Transverse colon (tissue), 4 donors: Measurements from ENCODE around the gene CFHR4. TPM values are rescaled to one million over a fixed set of nuclear protein-coding genes. Genes with fewer than 3 reads are reported as not detected.
"Not testable (repeated sequence)": the region's sequence is repeated elsewhere in the genome, so short reads cannot be mapped to it uniquely, and the experiment has no call there.

Experiments
- DNase-seq: peaks from one replicate; pipeline ENCODE4 v3.0.0-alpha.2; 2019
- H3K27ac ChIP-seq, 4 donors: fragments of 200-600 bp; sonication (generic); 2 replicates each; pipeline ENCODE4 v1.5.1; 2016 to 2018; ENCODE audit warnings: inconsistent platforms in 4 of 4
- H3K27me3 ChIP-seq: fragments of 200-600 bp; sonication (generic); 2 replicates; pipeline ENCODE4 v1.5.1; 2017; ENCODE audit warnings: inconsistent platforms
- H3K36me3 ChIP-seq, 4 donors: fragments of 200-600 bp; sonication (generic); 2 replicates each; pipeline ENCODE4 v1.5.1; 2017 to 2019; ENCODE audit warnings: inconsistent platforms in 4 of 4
- H3K4me1 ChIP-seq, 4 donors: fragments of 200-600 bp; sonication (generic); 2 replicates each; pipeline ENCODE4 v1.5.1; 2017 to 2020; ENCODE audit warnings: inconsistent platforms in 4 of 4
- H3K4me3 ChIP-seq, 4 donors: fragments of 200-600 bp; sonication (generic); 1 replicate in 1 of 4; 2 replicates in 3 of 4; pipeline versions ENCODE4 v1.5.1 to v1.6.1; 2017 to 2019; ENCODE audit warnings: inconsistent platforms in 4 of 4
- H3K9me3 ChIP-seq, 2 donors: fragments of 200-600 bp; sonication (generic); 2 replicates each; pipeline ENCODE4 v1.5.1; 2017 to 2019; ENCODE audit warnings: inconsistent platforms in 2 of 2
- EP300 ChIP-seq: sonication (generic); formaldehyde crosslinking; IDR thresholded peaks from one replicate; pipeline ENCODE4 v1.6.1; 2017; ENCODE audit warnings: antibody characterized with exemption, low read depth
- POLR2A ChIP-seq: fragments of 450-650 bp; IDR thresholded peaks from one replicate; pipeline ENCODE4 v1.6.1; 2016; ENCODE audit warnings: antibody characterized with exemption, mild to moderate bottlenecking, moderate library complexity
- POLR2AphosphoS5 ChIP-seq, 3 donors: sonication (generic); formaldehyde crosslinking; IDR thresholded peaks; one replicate each; pipeline ENCODE4 v1.6.1; 2016; ENCODE audit warnings: antibody characterized with exemption in 3 of 3
- WGBS, 2 donors: methylation state at CpG; one replicate each; pipeline ENCODE4 v1.1.5; 2018; ENCODE audit warnings: low coverage in 1 of 2; 5-methylcytosine and 5-hydroxymethylcytosine counted together
- in situ Hi-C, 4 donors: fragments of 200-750 bp; cut with MboI; loops; one replicate each; pipeline versions ENCODE4 v1.15.0 to v1.15.1; 2017; ENCODE audit warnings: low sequenced_read_pairs in 3 of 4, low pct_ligation_motif_present in 1 of 4, low pct_unique_long_range_greater_than_20kb in 1 of 4
- intact Hi-C: fragments of 100-400 bp; cut with DNase I; formaldehyde crosslinking; loops from one replicate; pipeline ENCODE4 v1.15.1; 2023; ENCODE audit warnings: low total_unique reads
- total RNA-seq, 4 donors: library from RNA; depleted of rRNA; stranded (reverse); fragments of >200 nt; gene quantifications; one replicate each; pipeline ENCODE4 v1.1.0, GENCODE V29; 2016
- TF ChIP-seq, protein P1 (sequence below), 5 experiments: fragments of 200-600 bp in 3 of 5; fragments of 450-650 bp in 2 of 5; sonication (generic) in 3 of 5; IDR thresholded peaks; 1 replicate in 2 of 5; 2 replicates in 3 of 5; pipeline ENCODE4 v1.5.1; 2016 to 2017; ENCODE audit warnings: antibody characterized with exemption in 5 of 5, inconsistent platforms in 3 of 5, mild to moderate bottlenecking in 2 of 5, moderate library complexity in 1 of 5

CFHR4 gene
- total RNA-seq, 4 donors from 2014 or later: not detected

DNA sequence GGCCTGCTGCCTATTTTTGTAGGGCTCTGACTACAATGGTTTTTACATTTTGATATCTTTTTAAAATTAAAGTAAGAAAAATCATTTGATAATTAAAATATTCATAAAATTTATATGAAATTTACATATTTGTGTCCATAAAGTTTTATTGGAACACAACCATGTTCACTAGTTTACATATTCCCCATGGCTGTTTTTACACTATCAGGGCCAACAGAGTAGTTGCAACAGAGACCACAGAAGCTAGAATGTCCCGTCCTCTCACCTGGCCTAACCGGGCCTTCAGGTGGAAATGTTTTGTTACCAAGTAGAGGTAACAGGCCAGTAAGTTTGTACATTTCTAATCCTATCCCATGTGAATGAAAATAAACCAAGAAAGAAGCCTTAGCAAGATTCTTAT lies 45.0 kb downstream of the CFHR4 start:
- H3K4me3 ChIP-seq, H3K27ac ChIP-seq, intact Hi-C loops, H3K4me1 ChIP-seq, H3K9me3 ChIP-seq, H3K27me3 ChIP-seq, DNase-seq, H3K36me3 ChIP-seq, in situ Hi-C loops: not testable (repeated sequence)
- WGBS, 2 donors: 71 to 93% methylated on average over 2 of the region's 2 CpGs

DNA sequence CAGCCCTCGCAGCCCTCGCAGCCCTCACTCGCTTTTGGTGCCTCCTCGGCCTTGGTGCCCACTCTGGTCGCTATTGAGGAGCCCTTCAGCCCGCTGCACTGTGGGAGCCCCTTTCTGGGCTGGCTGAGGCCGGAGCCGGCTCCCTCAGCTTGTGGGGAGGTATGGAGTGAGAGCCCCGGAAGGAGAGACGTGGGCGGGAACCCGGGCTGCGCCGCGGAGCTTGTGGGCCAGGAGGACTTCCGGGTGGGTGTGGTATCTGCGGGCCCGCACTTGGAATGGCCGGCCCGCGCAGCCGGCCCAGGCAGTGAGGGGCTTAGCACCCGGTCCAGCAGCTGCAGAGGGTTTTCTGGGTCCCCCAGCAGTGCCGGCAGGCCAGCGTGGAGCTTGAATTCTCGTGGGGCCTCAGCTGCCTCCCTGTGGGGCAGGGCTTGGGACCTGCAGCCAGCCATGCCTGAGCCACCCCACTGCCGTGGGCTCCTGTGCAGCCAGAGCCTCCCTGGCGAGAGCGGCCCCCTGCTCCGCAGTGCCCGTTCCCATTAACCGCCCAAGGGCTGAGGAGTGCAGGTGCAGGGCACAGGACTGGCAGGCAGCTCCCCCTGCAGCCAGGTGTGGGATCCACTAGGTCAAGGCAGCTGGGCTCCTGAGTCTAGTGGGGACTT lies 45.8 kb downstream of the CFHR4 start:
- Histone ChIP-seq H3K36me3 (no peaks in the 10 kb centered on the region), H3K27ac (no peak overlapping the region), H3K9me3 (no peaks in the 10 kb centered on the region), H3K27me3 (no peaks in the 10 kb centered on the region), H3K4me1 (no peaks in the 10 kb centered on the region), H3K4me3 (no peak overlapping the region)
- intact Hi-C loops (no loop called here), in situ Hi-C loops (no loop called here)
- no peak for DNase-seq
- WGBS, 2 donors: 82 to 86% methylated on average over 4 to 17 of the region's 32 CpGs
- TF ChIP-seq, protein P1, sequence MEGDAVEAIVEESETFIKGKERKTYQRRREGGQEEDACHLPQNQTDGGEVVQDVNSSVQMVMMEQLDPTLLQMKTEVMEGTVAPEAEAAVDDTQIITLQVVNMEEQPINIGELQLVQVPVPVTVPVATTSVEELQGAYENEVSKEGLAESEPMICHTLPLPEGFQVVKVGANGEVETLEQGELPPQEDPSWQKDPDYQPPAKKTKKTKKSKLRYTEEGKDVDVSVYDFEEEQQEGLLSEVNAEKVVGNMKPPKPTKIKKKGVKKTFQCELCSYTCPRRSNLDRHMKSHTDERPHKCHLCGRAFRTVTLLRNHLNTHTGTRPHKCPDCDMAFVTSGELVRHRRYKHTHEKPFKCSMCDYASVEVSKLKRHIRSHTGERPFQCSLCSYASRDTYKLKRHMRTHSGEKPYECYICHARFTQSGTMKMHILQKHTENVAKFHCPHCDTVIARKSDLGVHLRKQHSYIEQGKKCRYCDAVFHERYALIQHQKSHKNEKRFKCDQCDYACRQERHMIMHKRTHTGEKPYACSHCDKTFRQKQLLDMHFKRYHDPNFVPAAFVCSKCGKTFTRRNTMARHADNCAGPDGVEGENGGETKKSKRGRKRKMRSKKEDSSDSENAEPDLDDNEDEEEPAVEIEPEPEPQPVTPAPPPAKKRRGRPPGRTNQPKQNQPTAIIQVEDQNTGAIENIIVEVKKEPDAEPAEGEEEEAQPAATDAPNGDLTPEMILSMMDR (IDR thresholded peaks at IDR 0.05): no peak
- TF ChIP-seq EP300 (no peak), POLR2AphosphoS5 (IDR thresholded peaks at IDR 0.05) (no peak), POLR2A (no peak)

DNA sequence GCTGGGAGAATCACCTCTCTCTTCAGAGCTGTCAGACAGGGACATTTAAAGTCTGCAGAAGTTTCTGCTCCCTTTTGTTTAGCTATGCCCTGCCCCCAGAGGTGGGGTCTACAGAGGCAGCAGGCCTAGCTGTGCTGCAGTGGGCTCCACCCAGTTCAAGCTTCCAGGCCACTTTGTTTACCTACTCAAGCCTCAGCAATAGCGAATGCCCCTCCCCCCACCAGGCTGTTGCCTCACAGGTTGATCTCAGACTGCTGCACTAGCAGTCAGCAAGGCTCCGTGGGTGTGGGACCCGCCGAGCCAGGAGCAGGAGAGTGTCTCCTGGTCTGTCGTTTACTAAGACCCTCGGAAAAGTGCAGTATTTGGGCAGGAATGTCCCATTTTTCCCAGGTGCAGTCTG lies 53.6 kb downstream of the CFHR4 start:
- H3K9me3 ChIP-seq, DNase-seq, H3K4me1 ChIP-seq, H3K27ac ChIP-seq, in situ Hi-C loops, intact Hi-C loops, H3K4me3 ChIP-seq, H3K36me3 ChIP-seq, H3K27me3 ChIP-seq: not testable (repeated sequence)
- WGBS, 2 donors: 70% methylated on average over 6 of the region's 6 CpGs; no CpG with 5 or more reads in 1 of the 2 donors

DNA sequence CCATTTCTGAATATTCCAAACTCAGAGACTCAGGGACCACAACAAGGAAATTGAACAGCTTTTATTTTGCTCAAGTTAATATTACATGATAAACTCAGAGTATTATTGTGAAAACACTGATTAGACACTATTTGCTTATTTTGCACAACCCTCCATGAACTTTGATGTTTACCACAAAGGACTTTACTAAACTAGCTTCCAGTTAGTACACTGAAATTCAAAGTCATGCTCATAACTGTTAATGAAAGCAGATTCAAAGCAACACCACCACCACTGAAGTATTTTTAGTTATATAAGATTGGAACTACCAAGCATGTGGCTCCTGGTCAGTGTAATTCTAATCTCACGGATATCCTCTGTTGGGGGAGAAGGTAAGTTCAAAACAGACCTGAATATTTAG lies 55.7 kb downstream of the CFHR4 start, which contains the start of gene CFHR2:
TSS of gene CFHR2 (plus strand) at position 171 of the 400 bp plus-strand sequence. CDS start at position 314, 143 bp downstream.
- in situ Hi-C loops, H3K4me1 ChIP-seq, DNase-seq, H3K27ac ChIP-seq, H3K27me3 ChIP-seq, H3K4me3 ChIP-seq, H3K9me3 ChIP-seq, H3K36me3 ChIP-seq, intact Hi-C loops: not testable (repeated sequence)
- WGBS, 2 donors: no CpG with 5 or more reads among the region's 1 CpG

DNA sequence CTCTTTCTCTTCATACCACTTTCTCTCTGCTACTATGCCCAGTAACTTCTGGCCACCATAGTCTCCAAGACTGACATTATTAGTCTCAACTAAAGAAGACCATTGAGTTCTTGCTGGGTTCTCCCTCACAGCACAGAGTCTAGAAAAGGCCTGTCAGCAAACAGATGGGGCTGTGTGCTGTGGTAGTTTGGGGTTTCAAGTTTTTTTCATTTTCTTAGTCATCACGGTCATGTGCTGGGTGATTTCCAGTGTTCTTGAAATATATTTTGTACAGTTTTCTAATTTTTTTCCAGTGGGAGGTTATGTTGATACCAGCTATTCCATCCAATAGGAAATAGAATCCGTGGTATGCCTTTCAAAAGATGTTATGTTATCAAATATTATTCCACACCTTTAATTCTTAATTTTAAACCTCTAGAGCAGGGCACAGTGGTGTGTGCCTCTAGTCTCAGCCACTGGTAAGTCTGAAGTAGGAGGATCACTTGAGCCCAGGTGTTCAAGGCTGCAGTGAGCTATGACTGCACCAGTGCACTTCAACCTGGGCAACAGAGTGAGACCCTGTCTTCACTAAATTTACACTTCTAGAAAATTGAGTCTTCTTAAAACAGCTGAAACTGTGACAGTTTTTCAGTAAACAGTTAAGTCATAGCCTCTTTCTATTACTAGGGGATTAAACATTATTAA lies 64.0 kb downstream of the CFHR4 start:
- Histone ChIP-seq H3K27ac (no peak overlapping the region), H3K36me3 (no peaks in the 10 kb centered on the region), H3K27me3 (no peaks in the 10 kb centered on the region), H3K4me3 (no peak overlapping the region), H3K9me3 (no peaks in the 10 kb centered on the region), H3K4me1 (no peaks in the 10 kb centered on the region)
- 62 to 67% methylated on average over 1 to 2 of the region's 2 CpGs for WGBS, 2 donors
- intact Hi-C loops: no loop called here
- no peak for DNase-seq
- in situ Hi-C loops: no loop called here
- no peak for TF ChIP-seq EP300
- TF ChIP-seq, protein P1 (IDR thresholded peaks at IDR 0.05): no peak
- TF ChIP-seq POLR2A: no peak
- no peak for TF ChIP-seq POLR2AphosphoS5 (IDR thresholded peaks at IDR 0.05)
